Measurements from ENCODE around the gene ZMYND15. TPM values are rescaled to one million over a fixed set of nuclear protein-coding genes. Genes with fewer than 3 reads are reported as not detected.

Gene ZMYND15
- total RNA-seq, 1 donor from 2014 or later, result 0.07 TPM

DNA sequence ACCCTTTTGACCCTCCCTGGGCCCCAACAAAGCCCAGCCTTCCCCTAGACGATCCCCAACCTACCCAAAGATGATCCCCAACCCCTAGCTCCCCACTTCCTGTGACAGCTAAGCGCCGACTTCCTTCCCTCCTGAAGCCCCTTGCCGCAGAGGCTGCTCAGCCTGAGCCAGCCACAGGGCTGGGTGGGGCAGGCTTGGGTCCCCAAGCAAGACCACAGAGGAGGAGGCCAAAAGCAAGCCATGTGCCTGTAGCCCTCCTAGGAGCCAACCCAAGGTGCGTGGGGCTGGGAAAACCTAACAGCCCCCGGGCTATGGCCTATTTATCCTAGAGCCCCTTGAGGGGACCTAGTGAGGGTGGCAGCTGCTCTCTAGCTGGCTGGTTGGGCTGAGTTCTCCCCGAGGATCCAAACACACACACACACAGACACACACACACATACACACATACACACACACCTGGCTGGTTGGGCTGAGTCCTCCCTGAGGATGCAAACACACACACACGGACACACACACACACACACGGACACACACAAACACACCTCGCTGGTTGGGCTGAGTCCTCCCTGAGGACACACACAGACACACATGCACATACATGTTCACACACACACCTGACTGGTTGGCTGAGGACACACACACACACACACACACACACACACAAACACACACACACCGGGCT is 24.4 kb upstream of the ZMYND15 start:
- DNase-seq (ENCODE audit: low read depth, low spot score), result no peak

- no peak for DNase-seq (ENCODE audit: low read depth, low spot score)
Observed at GRCh38 chr17:4716081-4716480, 23.6 kb upstream of the ZMYND15 start.

DNA sequence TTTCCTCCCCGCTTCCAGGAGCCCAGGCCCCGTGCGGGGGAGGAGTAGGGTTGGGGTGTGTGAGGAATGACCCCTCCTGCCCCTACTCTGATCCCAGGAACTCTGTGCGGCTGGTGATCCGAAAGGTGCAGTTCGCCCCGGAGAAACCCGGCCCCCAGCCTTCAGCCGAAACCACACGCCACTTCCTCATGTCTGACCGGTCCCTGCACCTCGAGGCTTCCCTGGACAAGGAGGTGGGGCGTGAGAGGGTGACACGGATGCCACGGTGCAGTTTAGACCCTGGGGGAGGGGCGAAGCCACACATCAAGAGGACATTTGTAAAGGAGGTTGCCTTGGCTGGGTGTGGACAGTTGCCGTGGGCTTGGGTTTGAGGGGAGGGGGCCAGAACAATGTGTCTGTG is 21.8 kb upstream of the ZMYND15 start:
- no peak for DNase-seq (ENCODE audit: low read depth, low spot score)

DNA sequence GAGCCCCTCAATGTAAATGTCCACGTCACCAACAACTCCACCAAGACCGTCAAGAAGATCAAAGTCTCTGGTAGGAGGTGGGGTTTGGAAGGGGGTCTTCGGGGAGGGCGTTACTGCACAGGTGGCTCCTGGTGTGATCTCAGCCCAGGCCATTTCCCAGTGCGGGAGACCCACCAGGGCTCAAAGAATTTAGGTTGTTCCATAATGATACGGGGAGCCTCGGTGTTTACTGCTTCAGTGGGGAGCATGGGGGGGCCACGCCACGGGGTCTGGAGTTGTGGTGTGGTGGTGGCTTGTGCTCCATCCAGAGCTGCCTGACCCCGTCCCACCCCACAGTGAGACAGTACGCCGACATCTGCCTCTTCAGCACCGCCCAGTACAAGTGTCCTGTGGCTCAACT is 21.4 kb upstream of the ZMYND15 start:
- no peak for DNase-seq (ENCODE audit: low read depth, low spot score)

- no peak for DNase-seq (ENCODE audit: low read depth, low spot score)
Observed at GRCh38 chr17:4719146-4719545, 20.5 kb upstream of the ZMYND15 start.

GRCh38 chr17:4719684-4720221 is 19.9 kb upstream of the ZMYND15 start:
- no peak for DNase-seq (ENCODE audit: low read depth, low spot score)

DNA sequence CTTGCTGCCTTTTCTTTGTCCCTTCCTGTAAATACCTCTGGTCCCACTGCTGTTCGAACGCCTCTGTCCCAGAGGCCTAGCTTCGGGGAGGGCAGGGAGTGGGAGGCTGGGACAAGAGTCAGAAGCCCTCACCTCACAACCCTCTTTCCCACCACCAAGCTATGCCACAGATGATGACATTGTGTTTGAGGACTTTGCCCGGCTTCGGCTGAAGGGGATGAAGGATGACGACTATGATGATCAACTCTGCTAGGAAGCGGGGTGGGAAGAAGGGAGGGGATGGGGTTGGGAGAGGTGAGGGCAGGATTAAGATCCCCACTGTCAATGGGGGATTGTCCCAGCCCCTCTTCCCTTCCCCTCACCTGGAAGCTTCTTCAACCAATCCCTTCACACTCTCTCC is 18.8 kb upstream of the ZMYND15 start:
- no peak for DNase-seq (ENCODE audit: low read depth, low spot score)

- DNase-seq (ENCODE audit: low read depth, low spot score), result no peak
Observed at GRCh38 chr17:4721203-4722135, 18.2 kb upstream of the ZMYND15 start.

GRCh38 chr17:4722678-4723240 is 16.9 kb upstream of the ZMYND15 start:
- DNase-seq (ENCODE audit: low read depth, low spot score), result no peak

GRCh38 chr17:4724650-4725049 is 15.0 kb upstream of the ZMYND15 start:
- DNase-seq (ENCODE audit: low read depth, low spot score), result no peak

DNA sequence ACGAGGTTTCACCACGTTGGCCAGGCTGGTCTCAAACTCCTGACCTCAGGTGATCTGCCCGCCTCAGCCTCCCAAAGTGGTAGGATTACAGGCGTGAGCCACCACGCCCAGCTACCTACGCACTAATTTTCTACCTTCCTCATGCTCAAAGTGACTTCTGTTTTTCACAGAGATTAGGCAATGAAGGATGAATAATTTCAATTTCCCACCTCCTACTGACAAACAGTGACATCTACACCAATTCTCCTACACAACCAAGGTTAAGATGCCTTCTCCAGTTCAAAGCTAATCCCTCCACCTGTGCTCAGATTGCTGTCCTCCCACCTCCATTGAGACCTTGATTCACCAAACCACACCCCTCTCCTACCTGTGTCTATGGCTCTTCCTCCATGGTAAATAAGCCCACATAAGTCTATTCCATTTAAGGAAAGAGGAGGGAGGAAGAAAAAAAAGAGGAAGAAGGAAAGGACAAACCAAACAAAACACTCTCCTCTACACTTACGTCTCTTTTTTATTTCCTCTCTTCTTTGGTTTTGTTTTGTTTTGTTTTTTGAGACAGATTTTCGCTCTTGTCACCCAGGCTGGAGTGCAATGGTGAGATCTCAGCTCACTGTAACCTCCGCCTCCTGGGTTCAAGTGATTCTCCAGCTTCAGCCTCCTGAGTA is 13.9 kb upstream of the ZMYND15 start:
- no peak for DNase-seq (ENCODE audit: low read depth, low spot score)

DNA sequence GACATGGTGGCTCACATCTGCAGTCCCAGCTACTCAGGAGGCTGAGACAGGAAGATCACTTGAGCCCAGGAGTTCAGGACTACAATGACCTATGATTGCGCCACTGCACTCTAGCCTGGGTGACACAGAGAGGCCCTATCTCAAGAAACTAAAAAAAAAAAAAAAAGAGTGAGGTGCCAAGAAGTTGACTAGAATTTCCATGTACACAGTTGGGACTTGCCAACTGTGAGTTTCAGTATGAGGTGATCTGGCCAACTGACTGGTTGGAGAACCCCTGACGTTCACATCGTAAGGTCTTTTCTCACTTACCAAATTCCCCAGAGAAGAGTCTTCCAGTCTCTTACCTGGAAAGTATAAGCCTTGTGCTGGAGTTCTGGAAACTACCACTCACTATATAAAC is 11.5 kb upstream of the ZMYND15 start:
- no peak for DNase-seq (ENCODE audit: low read depth, low spot score)

- no peak for DNase-seq (ENCODE audit: low read depth, low spot score)
Observed at GRCh38 chr17:4733073-4733531, 6.5 kb upstream of the ZMYND15 start.

DNA sequence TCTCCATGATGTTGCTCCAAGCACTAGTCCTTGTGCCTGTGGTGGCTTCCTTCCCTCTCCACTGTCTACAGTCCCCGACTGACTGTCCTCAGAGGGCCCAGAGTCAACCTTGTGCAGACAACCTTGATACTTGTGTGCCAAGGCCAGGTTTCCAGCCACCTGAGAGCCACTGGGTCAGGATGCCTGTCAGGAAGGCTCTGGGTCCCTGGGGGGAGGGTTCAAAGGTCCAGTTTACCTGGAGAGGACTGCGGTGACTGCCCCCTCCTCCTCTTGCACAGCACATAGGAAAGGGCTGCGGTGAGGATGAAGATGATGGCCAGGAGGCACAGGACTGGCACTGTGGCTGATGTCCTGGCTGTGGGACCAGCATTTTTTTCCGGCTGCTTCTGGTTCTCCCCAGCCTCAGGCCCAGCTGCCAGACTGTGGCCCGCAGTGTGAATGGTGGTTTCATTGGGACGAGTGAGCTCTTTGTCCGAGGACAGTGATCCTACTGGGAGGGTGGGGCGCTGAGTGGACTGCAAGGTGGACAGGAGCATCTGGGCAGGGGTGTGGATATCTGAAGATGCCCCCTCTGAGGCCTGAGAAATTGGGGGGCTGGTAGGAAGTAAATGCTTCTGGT is 4.7 kb upstream of the ZMYND15 start:
- no peak for DNase-seq (ENCODE audit: low read depth, low spot score)

GRCh38 chr17:4735876-4736651 is 3.6 kb upstream of the ZMYND15 start:
- no peak for DNase-seq (ENCODE audit: low read depth, low spot score)

DNA sequence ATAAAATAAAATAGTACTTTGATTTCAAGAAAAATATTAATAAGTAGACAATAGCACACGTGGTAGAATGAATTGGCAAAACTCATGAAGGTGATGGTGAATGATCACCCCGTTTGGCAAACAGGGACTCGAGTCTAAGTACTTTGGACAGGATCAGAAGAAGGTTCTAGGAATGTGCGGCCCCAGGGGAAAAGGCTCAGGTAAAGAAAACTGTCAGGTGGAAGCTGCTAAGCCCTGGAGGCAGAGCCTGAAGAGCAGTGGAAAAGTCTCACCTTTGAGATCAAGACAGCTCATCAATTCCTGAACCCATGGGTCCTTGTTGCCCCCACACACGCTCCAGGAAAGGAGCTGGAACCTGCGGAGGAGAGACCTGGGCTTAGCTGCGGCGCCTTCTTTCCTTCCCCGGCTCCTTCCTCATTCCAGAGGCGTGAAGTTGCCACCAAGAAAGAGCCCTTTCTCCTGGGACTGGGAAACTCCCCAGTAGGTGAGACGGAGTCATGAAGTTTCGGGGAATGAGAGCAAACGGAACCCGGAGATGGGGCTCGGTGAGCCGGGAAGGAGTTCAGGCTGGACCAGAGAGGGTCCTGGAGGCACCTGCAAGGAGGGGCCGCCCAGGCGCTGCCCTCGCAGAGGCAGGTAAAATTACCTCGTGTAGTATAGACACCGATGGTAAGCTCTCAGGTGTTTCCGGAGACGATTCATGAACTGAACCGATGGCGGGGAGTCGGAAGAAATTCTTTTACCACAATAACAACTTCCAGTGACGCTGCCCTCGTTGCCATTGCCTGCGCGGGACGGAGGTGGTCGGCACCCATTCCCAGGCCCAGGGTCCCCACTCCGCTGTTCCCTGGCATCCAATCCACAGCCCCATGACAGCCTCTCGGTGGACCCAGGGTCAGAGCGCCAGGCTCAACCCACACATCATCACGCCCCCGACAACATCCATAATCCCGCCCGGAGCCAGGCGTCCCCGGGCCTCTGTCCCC is 1.2 kb upstream of the ZMYND15 start:
- DNase-seq (ENCODE audit: low read depth, low spot score), result no peak

- no peak for DNase-seq (ENCODE audit: low read depth, low spot score)
Observed at GRCh38 chr17:4740025-4740351, 355 bp downstream of the ZMYND15 start.

DNA sequence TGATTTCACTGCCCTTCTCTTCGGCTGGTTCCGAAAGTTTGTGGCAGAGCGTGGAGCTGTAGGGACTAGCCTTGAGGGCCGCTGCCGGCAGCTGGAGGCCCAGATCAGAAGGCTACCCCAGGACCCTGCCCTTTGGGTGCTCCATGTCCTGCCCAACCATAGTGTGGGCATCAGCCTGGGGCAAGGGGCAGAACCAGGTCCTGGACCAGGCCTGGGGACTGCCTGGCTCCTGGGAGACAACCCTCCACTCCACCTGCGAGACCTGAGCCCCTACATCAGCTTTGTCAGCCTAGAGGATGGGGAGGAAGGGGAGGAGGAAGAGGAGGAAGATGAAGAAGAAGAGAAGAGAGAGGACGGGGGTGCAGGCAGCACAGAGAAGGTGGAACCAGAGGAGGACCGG is 951 bp downstream of the ZMYND15 start:
- no peak for DNase-seq (ENCODE audit: low read depth, low spot score)

DNA sequence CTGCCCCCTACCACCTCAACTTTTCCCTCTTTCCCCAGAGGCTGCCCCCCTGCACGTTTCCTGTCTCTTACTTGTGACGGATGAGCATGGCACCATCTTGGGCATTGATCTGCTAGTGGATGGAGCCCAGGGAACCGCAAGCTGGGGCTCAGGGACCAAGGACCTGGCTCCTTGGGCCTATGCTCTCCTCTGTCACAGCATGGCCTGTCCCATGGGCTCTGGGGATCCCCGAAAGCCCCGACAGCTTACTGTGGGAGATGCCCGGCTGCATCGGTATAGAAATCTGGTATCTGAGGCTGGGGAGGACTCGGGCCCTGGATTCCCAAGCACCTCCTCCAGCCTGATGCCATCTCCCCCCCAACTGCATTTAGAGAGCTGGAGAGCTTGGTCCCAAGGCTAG is 1.9 kb downstream of the ZMYND15 start:
- no peak for DNase-seq (ENCODE audit: low read depth, low spot score)

Data from pulmonary artery endothelial cell (primary cell).